NCI-H128 (cell line): ENCODE results near the gene CFH.
"Not testable (repeated sequence)": the region's sequence is repeated elsewhere in the genome, so short reads cannot be mapped to it uniquely, and the experiment has no call there.

Source experiments
- DNase-seq: peaks from one replicate; lab custom pipeline; 2025; ENCODE audit not compliant: unreplicated experiment; lab: John Stamatoyannopoulos, UW

CFH gene

GRCh38 chr1:196743244-196743643 lies 91.4 kb downstream of the CFH start:
- DNase-seq, result peak; percentile 41

- DNase-seq, result not testable (repeated sequence)
These were observed 113.3 kb downstream of the CFH start for GRCh38 chr1:196765019-196765740.

GRCh38 chr1:196769823-196770222 lies 118.0 kb downstream of the CFH start:
- not testable (repeated sequence) for DNase-seq

- no peak for DNase-seq
These were observed 121.9 kb downstream of the CFH start for GRCh38 chr1:196773713-196774112.

- no peak for DNase-seq
These were observed 122.3 kb downstream of the CFH start for GRCh38 chr1:196774175-196774574.

- DNase-seq, result no peak
These were observed 122.8 kb downstream of the CFH start, which contains the start of gene CFHR3 for GRCh38 chr1:196774603-196775002. TSS of gene CFHR3 (plus strand) at chr1:196774840. CDS start at chr1:196774887, 47 bp downstream.

- DNase-seq, result no peak
These were observed 125.8 kb downstream of the CFH start for GRCh38 chr1:196777603-196778002.

- DNase-seq, result no peak
These were observed 127.2 kb downstream of the CFH start for GRCh38 chr1:196779093-196779492.

GRCh38 chr1:196791252-196791651 lies 139.4 kb downstream of the CFH start:
- not testable (repeated sequence) for DNase-seq

GRCh38 chr1:196794103-196794502 lies 142.3 kb downstream of the CFH start:
- peak; percentile 4 for DNase-seq
